Measurements from ENCODE around the gene NDUFV3.
"Not testable (repeated sequence)": the region's sequence is repeated elsewhere in the genome, so short reads cannot be mapped to it uniquely, and the experiment has no call there.

Gene NDUFV3

GRCh38 chr21:42933137-42933970, 40.2 kb downstream of the NDUFV3 start:
- DNase-seq (ENCODE audit: extremely low read depth in 1 of 2, low read depth in 1 of 2): not testable (repeated sequence)

- not testable (repeated sequence) for DNase-seq (ENCODE audit: extremely low read depth in 1 of 2, low read depth in 1 of 2)
Observed at GRCh38 chr21:42933973-42934372, 40.9 kb downstream of the NDUFV3 start.

GRCh38 chr21:42936360-42936759, 43.3 kb downstream of the NDUFV3 start:
- DNase-seq (ENCODE audit: extremely low read depth in 1 of 2, low read depth in 1 of 2): not testable (repeated sequence)

GRCh38 chr21:42937034-42937940, 44.2 kb downstream of the NDUFV3 start:
- not testable (repeated sequence) for DNase-seq (ENCODE audit: extremely low read depth in 1 of 2, low read depth in 1 of 2)

- DNase-seq (ENCODE audit: extremely low read depth in 1 of 2, low read depth in 1 of 2): no peak
Observed at GRCh38 chr21:42937960-42938605, 45.0 kb downstream of the NDUFV3 start.

GRCh38 chr21:42938606-42938995, 45.5 kb downstream of the NDUFV3 start:
- not testable (repeated sequence) for DNase-seq (ENCODE audit: extremely low read depth in 1 of 2, low read depth in 1 of 2)

GRCh38 chr21:42939582-42940413, 46.7 kb downstream of the NDUFV3 start:
- no peak for DNase-seq (ENCODE audit: extremely low read depth in 1 of 2, low read depth in 1 of 2)

- no peak for DNase-seq (ENCODE audit: extremely low read depth in 1 of 2, low read depth in 1 of 2)
Observed at GRCh38 chr21:42941696-42942085, 48.6 kb downstream of the NDUFV3 start.

GRCh38 chr21:42942244-42942643, 49.1 kb downstream of the NDUFV3 start:
- no peak for DNase-seq (ENCODE audit: extremely low read depth in 1 of 2, low read depth in 1 of 2)

GRCh38 chr21:42949094-42949755, 56.1 kb downstream of the NDUFV3 start:
- DNase-seq (ENCODE audit: extremely low read depth in 1 of 2, low read depth in 1 of 2): not testable (repeated sequence)

GRCh38 chr21:42951193-42951592, 58.1 kb downstream of the NDUFV3 start:
- DNase-seq (ENCODE audit: extremely low read depth in 1 of 2, low read depth in 1 of 2): not testable (repeated sequence)

- DNase-seq (ENCODE audit: extremely low read depth in 1 of 2, low read depth in 1 of 2): no peak
Observed at GRCh38 chr21:42956824-42957630, 63.9 kb downstream of the NDUFV3 start.

- DNase-seq (ENCODE audit: extremely low read depth in 1 of 2, low read depth in 1 of 2): not testable (repeated sequence)
Observed at GRCh38 chr21:42958122-42958521, 65.0 kb downstream of the NDUFV3 start.

GRCh38 chr21:42959728-42960127, 66.6 kb downstream of the NDUFV3 start:
- DNase-seq (ENCODE audit: extremely low read depth in 1 of 2, low read depth in 1 of 2): no peak

GRCh38 chr21:42962380-42963007, 69.4 kb downstream of the NDUFV3 start:
- no peak for DNase-seq (ENCODE audit: extremely low read depth in 1 of 2, low read depth in 1 of 2)

All from stimulated activated CD8-positive, alpha-beta memory T cell treated with anti-CD3 and anti-CD28 coated beads, Interleukin-7, amount 100 ng/mL, for 48 hours (primary cell).